Kidney (tissue), 14 donors: ENCODE measurements around the gene PGAM2. TPM values are rescaled to one million over a fixed set of nuclear protein-coding genes. Genes with fewer than 3 reads are reported as not detected.

Experiments used
- DNase-seq, 5 donors: peaks; one replicate each; pipeline ENCODE4 v3.0.0-alpha.2; 2013 to 2020
- FAIRE-seq: peaks from 2 replicates; lab custom pipeline; 2012; peaks lifted over from hg19 to GRCh38; lab: Jason Lieb, UNC
- H3K27ac ChIP-seq, 2 donors: one replicate each; pipeline ENCODE4 v1.7.0; 2013; ENCODE audit warnings: low read depth in 2 of 2, low read length in 2 of 2, inconsistent platforms in 1 of 2
- H3K27me3 ChIP-seq: one replicate; pipeline ENCODE4 v1.7.1; 2013; ENCODE audit warnings: low read length, inconsistent platforms; ENCODE audit not compliant: control insufficient read depth, insufficient read depth
- H3K36me3 ChIP-seq, 3 donors: one replicate each; pipeline versions ENCODE4 v1.7.0 to v1.7.1; 2013; ENCODE audit warnings: low read length in 3 of 3, control low read depth in 1 of 3, inconsistent platforms in 1 of 3; ENCODE audit not compliant: insufficient read depth in 3 of 3, control insufficient read depth in 2 of 3
- H3K4me1 ChIP-seq, 3 donors: one replicate each; pipeline versions ENCODE4 v1.7.0 to v1.7.1; 2013; ENCODE audit warnings: low read length in 3 of 3, inconsistent platforms in 1 of 3, low read depth in 1 of 3; ENCODE audit not compliant: control insufficient read depth in 2 of 3, insufficient read depth in 2 of 3
- H3K4me3 ChIP-seq, 3 donors: one replicate each; pipeline versions ENCODE4 v1.7.0 to v1.8.1; 2013; ENCODE audit warnings: low read length in 3 of 3, control low read depth in 1 of 3, inconsistent platforms in 1 of 3
- H3K9ac ChIP-seq, 3 donors: one replicate each; pipeline versions ENCODE4 v1.7.0 to v1.7.1; 2013; ENCODE audit warnings: low read length in 3 of 3, control low read depth in 1 of 3, inconsistent platforms in 1 of 3
- H3K9me3 ChIP-seq, 3 donors: one replicate each; pipeline versions ENCODE4 v1.7.0 to v1.7.1; 2013; ENCODE audit warnings: low read length in 3 of 3, control low read depth in 1 of 3, inconsistent platforms in 1 of 3; ENCODE audit not compliant: control insufficient read depth in 2 of 3, insufficient read depth in 1 of 3
- intact Hi-C: fragments of 100-400 bp; cut with DNase I; formaldehyde crosslinking; loops from one replicate; pipeline ENCODE4 v1.11.1; 2022
- polyA plus RNA-seq: library from polyadenylated mRNA; stranded (reverse); fragments of 350-450 nt; fragmentation: Illumina TruSeq; extraction: RNeasy Lipid Tissue Mini Kit (QIAGEN cat#74804); gene quantifications from one replicate; pipeline ENCODE4 v1.2.3, GENCODE V29; 2014; ENCODE audit warnings: low read depth, low replicate concordance; ENCODE audit not compliant: insufficient read depth
- total RNA-seq: library from RNA; stranded (reverse); fragmentation: NEBNext Ultra II Directional; extraction: Animal tissue kit (Norgen Biotek cat#: 25700); gene quantifications from one replicate; pipeline ENCODE4 v1.2.1, GENCODE V29; 2021
- TF ChIP-seq, protein P1 (sequence below): IDR thresholded peaks from 3 replicates; pipeline ENCODE4 v1.5.1; 2012; ENCODE audit warnings: mild to moderate bottlenecking, moderate library complexity, borderline replicate concordance; ENCODE audit not compliant: insufficient read depth; ENCODE audit errors: extremely low read depth
- donor health status: control.
- donor health status: control.
- donor health status: control.
- donor health status: control.
- donor health status: control.
- donor health status: DM: yes; HTN: yes; CAD: no.
- donor health status: Normal renal cell carcinoma (clear cell type).

PGAM2 gene
- total and polyA plus RNA-seq, 2 donors from 2014 or later: 2.1 to 37.7 TPM

DNA sequence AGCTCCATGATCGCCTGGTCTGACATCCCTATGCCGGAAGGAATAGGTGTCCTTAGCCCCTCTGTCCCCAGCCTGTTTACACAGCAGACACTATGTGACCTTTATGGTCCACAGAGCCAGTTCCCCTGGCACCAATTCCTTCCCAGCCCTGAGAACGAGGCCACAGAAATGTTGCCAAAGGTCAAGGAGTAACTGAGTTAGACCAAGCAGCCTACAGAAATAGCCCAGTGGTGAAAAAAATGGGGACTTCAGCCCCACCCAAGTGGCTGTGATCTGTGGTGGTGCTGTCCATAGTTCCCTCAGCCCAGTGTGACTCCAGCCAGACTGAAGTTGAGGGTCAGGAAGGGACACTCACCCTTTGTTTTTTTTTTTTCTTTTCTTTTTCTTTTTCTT is 2.5 kb downstream of the PGAM2 start:
- intact Hi-C loops: no loop called here
- H3K27me3 ChIP-seq: no peaks in the 10 kb centered on the region
- no peak overlapping the region for H3K4me3 ChIP-seq
- FAIRE-seq (no peak), DNase-seq (peak in 1 of 5 donors; percentile 37)
- peaks cover 0 to 24% (median 19%) of the 10 kb centered on the region in 3 donors for H3K36me3 ChIP-seq
- H3K9ac ChIP-seq: no peak overlapping the region
- H3K27ac ChIP-seq: peak overlapping the region in 1 of 2 donors; percentile 45
- H3K9me3 ChIP-seq: no peaks in the 10 kb centered on the region
- H3K4me1 ChIP-seq: peaks cover 0 to 21% (median 5%) of the 10 kb centered on the region in 3 donors
- TF ChIP-seq, protein P1, sequence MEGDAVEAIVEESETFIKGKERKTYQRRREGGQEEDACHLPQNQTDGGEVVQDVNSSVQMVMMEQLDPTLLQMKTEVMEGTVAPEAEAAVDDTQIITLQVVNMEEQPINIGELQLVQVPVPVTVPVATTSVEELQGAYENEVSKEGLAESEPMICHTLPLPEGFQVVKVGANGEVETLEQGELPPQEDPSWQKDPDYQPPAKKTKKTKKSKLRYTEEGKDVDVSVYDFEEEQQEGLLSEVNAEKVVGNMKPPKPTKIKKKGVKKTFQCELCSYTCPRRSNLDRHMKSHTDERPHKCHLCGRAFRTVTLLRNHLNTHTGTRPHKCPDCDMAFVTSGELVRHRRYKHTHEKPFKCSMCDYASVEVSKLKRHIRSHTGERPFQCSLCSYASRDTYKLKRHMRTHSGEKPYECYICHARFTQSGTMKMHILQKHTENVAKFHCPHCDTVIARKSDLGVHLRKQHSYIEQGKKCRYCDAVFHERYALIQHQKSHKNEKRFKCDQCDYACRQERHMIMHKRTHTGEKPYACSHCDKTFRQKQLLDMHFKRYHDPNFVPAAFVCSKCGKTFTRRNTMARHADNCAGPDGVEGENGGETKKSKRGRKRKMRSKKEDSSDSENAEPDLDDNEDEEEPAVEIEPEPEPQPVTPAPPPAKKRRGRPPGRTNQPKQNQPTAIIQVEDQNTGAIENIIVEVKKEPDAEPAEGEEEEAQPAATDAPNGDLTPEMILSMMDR: no peak

DNA sequence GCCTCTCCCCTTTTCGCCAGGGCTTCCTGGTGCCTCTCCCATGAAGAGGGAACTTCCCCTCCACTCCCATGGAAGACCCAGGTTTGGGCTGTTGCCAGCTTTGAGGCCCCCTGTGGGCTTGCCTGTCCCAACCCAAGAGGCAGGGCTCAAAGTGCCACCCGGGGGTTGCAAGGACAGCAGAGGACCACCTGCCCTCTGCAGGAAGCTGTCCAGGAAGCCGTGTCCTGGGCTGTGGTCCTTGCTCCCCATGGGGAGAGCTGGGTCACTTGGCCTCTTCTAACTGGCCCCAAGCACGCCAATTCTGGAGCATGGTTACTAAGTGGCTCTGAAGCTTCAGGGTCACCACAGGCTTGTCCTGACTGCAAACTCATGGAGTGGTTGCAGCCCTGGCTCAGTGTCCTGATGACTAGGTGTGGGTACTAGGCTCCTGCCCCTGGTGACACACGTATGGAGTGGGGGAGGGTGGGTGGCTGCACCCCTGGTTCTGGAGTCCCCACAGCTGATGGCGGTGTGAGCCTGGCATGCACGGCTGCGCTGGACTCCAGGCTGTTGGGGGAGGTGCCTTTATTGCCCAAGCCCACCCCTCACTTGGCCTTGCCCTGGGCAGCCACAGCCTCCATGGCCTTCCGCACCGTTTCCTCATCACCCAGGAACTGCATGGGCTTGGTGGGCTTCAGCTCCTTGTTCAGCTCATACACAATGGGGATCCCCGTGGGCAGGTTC is 3.0 kb downstream of the PGAM2 start:
- Histone ChIP-seq H3K9me3 (no peaks in the 10 kb centered on the region), H3K27ac (peak overlapping the region in 1 of 2 donors; percentile 45), H3K27me3 (no peaks in the 10 kb centered on the region), H3K4me3 (no peak overlapping the region), H3K4me1 (peaks cover 0 to 21% (median 5%) of the 10 kb centered on the region in 3 donors), H3K9ac (no peak overlapping the region), H3K36me3 (peaks cover 0 to 29% (median 25%) of the 10 kb centered on the region in 3 donors)
- FAIRE-seq (no peak), DNase-seq (peak in 2 of 5 donors; percentile 42 to 81)
- intact Hi-C loops: no loop called here
- TF ChIP-seq, protein P1: no peak

DNA sequence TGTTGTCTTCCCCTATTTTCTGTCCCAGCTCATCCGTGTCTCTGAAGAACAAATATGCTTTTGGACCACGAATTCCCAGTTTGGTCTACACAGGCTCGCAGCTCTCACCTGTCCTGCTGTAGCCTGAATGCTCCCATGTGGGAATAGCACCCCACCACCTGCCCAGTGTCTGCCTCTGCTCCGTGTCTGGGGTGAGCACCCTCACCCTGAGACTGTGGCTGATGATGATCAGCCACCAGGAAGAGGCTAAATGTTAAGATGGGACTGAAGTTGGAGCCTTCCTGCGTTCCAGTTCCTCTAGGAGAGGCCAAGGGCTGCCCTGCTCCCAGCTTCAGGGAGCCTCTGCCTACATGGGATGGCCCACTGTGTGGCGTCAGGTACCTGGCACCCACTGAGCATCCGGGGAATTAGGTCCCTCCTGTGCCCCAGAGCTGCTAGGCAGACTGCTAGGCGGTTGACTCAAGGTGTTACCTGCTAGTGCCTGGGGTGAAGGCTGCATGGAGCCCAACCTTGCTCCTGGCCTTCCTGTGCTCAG is 3.7 kb downstream of the PGAM2 start:
- no peak overlapping the region for H3K9ac ChIP-seq
- H3K36me3 ChIP-seq: peaks cover 0 to 35% (median 31%) of the 10 kb centered on the region in 3 donors
- intact Hi-C loops: no loop called here
- no peak overlapping the region for H3K4me3 ChIP-seq
- H3K9me3 ChIP-seq: no peaks in the 10 kb centered on the region
- TF ChIP-seq, protein P1: no peak
- FAIRE-seq (no peak), DNase-seq (peak in 1 of 5 donors; percentile 8)
- H3K27me3 ChIP-seq: no peaks in the 10 kb centered on the region
- H3K27ac ChIP-seq: no peak overlapping the region
- peaks cover 0 to 21% (median 5%) of the 10 kb centered on the region in 3 donors for H3K4me1 ChIP-seq
